Heart left ventricle (tissue), 16 donors: Measurements from ENCODE around the gene MRPS21. TPM values are rescaled to one million over a fixed set of nuclear protein-coding genes. Genes with fewer than 3 reads are reported as not detected.

ENCODE experiments used
- ATAC-seq, 4 donors: fragments of 200-7000 bp; cut with Tn5 transposase; one replicate each; pipeline ENCODE4 v1.9.1; 2020 to 2022; ENCODE audit warnings: moderate library complexity in 4 of 4, mild to moderate bottlenecking in 3 of 4, moderate number of reproducible peaks in 1 of 4
- DNase-seq, 5 donors: peaks; one replicate each; pipeline ENCODE4 v3.0.0-alpha.2; 2020
- H3K27ac ChIP-seq, 12 donors: fragments of 200-600 bp; sonication (generic) in 4 of 12; one replicate each; pipeline versions ENCODE4 v1.5.0 to v1.8.0; 2016 to 2022; ENCODE audit warnings: mild to moderate bottlenecking in 2 of 12
- H3K27me3 ChIP-seq, 9 donors: fragments of 200-600 bp; sonication (generic) in 2 of 9; one replicate each; pipeline versions ENCODE4 v1.5.1 to v1.8.0; 2016 to 2022; ENCODE audit warnings: mild to moderate bottlenecking in 3 of 9
- H3K36me3 ChIP-seq, 9 donors: fragments of 200-600 bp; sonication (generic) in 2 of 9; one replicate each; pipeline versions ENCODE4 v1.5.0 to v1.8.0; 2018 to 2022; ENCODE audit warnings: mild to moderate bottlenecking in 2 of 9
- H3K4me1 ChIP-seq, 12 donors: fragments of 200-600 bp; sonication (generic) in 4 of 12; one replicate each; pipeline versions ENCODE4 v1.5.0 to v1.8.0; 2016 to 2022; ENCODE audit warnings: mild to moderate bottlenecking in 3 of 12
- H3K4me3 ChIP-seq, 12 donors: fragments of 200-600 bp; sonication (generic) in 4 of 12; one replicate each; pipeline versions ENCODE4 v1.5.0 to v1.8.0; 2017 to 2022; ENCODE audit warnings: mild to moderate bottlenecking in 9 of 12, moderate library complexity in 4 of 12
- H3K9me3 ChIP-seq, 12 donors: fragments of 200-600 bp; sonication (generic) in 4 of 12; one replicate each; pipeline versions ENCODE4 v1.5.0 to v1.8.0; 2016 to 2022; ENCODE audit warnings: mild to moderate bottlenecking in 1 of 12
- POLR2A ChIP-seq, 2 donors: fragments of 450-650 bp; IDR thresholded peaks; one replicate each; pipeline ENCODE4 v1.6.1; 2017; ENCODE audit warnings: antibody characterized with exemption in 2 of 2, mild to moderate bottlenecking in 2 of 2, moderate library complexity in 2 of 2
- WGBS, 4 donors: extraction: QIAGEN DNeasy Blood & Tissue Kit in 2 of 4; methylation state at CpG; one replicate each; pipeline versions ENCODE4 v1.1.5 to v1.1.7; 2013 to 2018; 5-methylcytosine and 5-hydroxymethylcytosine counted together
- intact Hi-C, 10 donors: fragments of 100-400 bp; cut with DNase I; formaldehyde crosslinking; loops; one replicate each; pipeline versions ENCODE4 v1.11.1 to v1.14.2; 2022
- long read RNA-seq, 3 donors: library from polyadenylated mRNA; unstranded; transcript quantifications; one replicate each; pipeline ENCODE4 v2.0.0, GENCODE V29; 2020 to 2021
- polyA plus RNA-seq, 2 donors: library from polyadenylated mRNA; stranded (reverse); fragments of 200-250 nt; gene quantifications; one replicate each; pipeline ENCODE4 v1.2.3, GENCODE V29; 2013
- total RNA-seq, 9 donors: library from RNA; depleted of rRNA in 2 of 9; stranded (reverse); fragments of >200 nt in 2 of 9; fragmentation: NEBNext Ultra II Directional in 3 of 9; extraction: Animal tissue kit (Norgen Biotek cat#: 25700) in 3 of 9; gene quantifications; one replicate each; pipeline versions ENCODE4 v1.1.0 to v1.2.4, GENCODE V29; 2016 to 2023
- TF ChIP-seq, protein P1 (sequence below), 12 donors: fragments of 200-600 bp; sonication (generic) in 4 of 12; IDR thresholded peaks; one replicate each; pipeline versions ENCODE4 v1.5.0 to v1.8.0; 2018 to 2022; ENCODE audit warnings: antibody characterized with exemption in 12 of 12, mild to moderate bottlenecking in 5 of 12
- donor health status: ischemic (EF 13 %, LVEDD 7.1; RV severe dilation, severe dysfunction).
- donor health status: healthy with polysubstance abuse.
- donor health status: DM: no; HTN: yes; CAD: no.
- donor health status: DM: no; HTN: no; CAD: no.
- donor health status: ischemic (EF 25% LVEDD 6.9; RV normal size, moderate dysfunction).
- donor health status: ischemic (EF 25% LVEDD 5.7; RV mildly dilated, moderate dysfunction).
- donor health status: healthy.
- donor health status: DM: yes; HTN: yes; CAD: no.
- donor health status: ischemic (EF 35%, LVEDD 5.7; RV mildly dilated, moderate dysfunction).
- donor health status: nonischemic (EF 11% LVEDD 7.7; RV severe dilation, severe dysfunction).
- donor health status: DM: yes; HTN: yes; CAD: no.
- donor health status: PGD.
- donor health status: ischemic (EF 29% LVEDD 5.4; RV normal size, mild dysfunction).
- donor health status: nonischemic (EF 23%, LVEDD 6.1; RV moderate dilation, normal function).

Gene MRPS21
- total RNA-seq (10 to 100 TPM; 44.5 to 77.2 (median 61.0) TPM), polyA plus RNA-seq (100 to 1,000 TPM in 1 of 2 donors, 10 to 100 TPM in 1; 64.2 to 139 TPM)
- long read RNA-seq, donor 1, transcript MRPS21-201 (2 exons, 1,462 nt): minor isoform, 24 of 85 reads
- long read RNA-seq, donor 1, transcript MRPS21-202 (3 exons, 1,226 nt): major isoform, 39 of 85 reads
- long read RNA-seq, donor 1, partial matches to known transcripts: 19 of 85 reads
- long read RNA-seq, donor 1, other reads (novel, unspliced or antisense): 3 of 85 reads
- long read RNA-seq, donor 2, transcript MRPS21-201 (2 exons, 1,462 nt): major isoform, 26 of 57 reads
- long read RNA-seq, donor 2, transcript MRPS21-202 (3 exons, 1,226 nt): major isoform, 26 of 57 reads
- long read RNA-seq, donor 2, partial matches to known transcripts: 0 of 57 reads
- long read RNA-seq, donor 2, other reads (novel, unspliced or antisense): 5 of 57 reads
- long read RNA-seq, donor 3, transcript MRPS21-202 (3 exons, 1,226 nt): major isoform, 20 of 42 reads
- long read RNA-seq, donor 3, transcript MRPS21-201 (2 exons, 1,462 nt): minor isoform, 10 of 42 reads
- long read RNA-seq, donor 3, partial matches to known transcripts: 0 of 42 reads
- long read RNA-seq, donor 3, other reads (novel, unspliced or antisense): 12 of 42 reads

DNA sequence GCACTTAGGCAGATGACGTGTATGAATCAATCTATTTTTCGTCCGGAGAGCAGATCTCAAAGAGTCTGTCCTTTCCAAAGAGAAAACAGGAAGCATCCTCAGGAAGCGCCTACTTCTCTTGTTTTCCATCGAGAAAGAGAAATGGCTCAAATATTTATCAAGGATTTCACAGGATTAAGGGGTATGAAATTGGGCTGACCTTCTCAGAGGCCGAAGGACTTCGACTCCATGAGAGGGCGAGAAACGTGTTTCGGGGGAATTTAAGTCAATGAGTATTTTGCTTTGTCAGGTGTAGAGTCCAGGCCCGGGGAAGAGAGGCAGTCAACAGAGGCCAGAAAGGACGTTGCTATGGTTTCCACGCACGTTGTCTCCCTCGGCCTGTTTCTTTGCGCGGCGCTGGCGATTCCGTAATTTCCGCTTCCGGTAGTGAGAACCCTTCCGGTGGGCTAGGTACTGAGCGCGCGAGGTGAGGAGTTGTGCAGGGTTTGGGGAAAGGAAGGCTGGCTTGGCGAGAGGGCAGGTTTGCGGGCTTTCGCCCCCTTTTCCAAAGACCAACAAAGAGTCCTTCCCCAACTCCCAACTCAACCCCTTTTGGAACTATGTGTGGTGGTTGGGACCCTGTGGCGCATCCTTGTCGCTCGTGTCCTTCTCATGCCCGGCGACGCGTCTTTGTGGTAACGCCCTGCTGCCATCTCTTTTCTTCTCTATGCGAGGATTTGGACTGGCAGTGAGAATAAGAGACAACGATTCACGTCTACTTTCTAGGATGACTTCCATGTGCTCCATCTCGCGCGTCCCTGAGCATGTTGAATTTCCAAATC is at the start of gene MRPS21:
Gene MRPS21 (plus strand): TSS at position 429 of the 821 bp plus-strand sequence. CDS start 506 bp downstream, outside the sequence.
- Histone ChIP-seq H3K27me3 (no peaks in the 10 kb centered on the region), H3K9me3 (no peaks in the 10 kb centered on the region), H3K4me1 (peaks cover 0 to 22% (median 9%) of the 10 kb centered on the region in 12 donors), H3K36me3 (peaks cover 0 to 40% (median 32%) of the 10 kb centered on the region in 9 donors), H3K27ac (peak within 1 kb of the TSS; percentile 39 to 88 (median 86)), H3K4me3 (peak within 1 kb of the TSS; percentile 53 to 83 (median 76))
- TF ChIP-seq, protein P1, sequence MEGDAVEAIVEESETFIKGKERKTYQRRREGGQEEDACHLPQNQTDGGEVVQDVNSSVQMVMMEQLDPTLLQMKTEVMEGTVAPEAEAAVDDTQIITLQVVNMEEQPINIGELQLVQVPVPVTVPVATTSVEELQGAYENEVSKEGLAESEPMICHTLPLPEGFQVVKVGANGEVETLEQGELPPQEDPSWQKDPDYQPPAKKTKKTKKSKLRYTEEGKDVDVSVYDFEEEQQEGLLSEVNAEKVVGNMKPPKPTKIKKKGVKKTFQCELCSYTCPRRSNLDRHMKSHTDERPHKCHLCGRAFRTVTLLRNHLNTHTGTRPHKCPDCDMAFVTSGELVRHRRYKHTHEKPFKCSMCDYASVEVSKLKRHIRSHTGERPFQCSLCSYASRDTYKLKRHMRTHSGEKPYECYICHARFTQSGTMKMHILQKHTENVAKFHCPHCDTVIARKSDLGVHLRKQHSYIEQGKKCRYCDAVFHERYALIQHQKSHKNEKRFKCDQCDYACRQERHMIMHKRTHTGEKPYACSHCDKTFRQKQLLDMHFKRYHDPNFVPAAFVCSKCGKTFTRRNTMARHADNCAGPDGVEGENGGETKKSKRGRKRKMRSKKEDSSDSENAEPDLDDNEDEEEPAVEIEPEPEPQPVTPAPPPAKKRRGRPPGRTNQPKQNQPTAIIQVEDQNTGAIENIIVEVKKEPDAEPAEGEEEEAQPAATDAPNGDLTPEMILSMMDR (IDR thresholded peaks at IDR 0.05): no peak
- TF ChIP-seq POLR2A (IDR thresholded peaks at IDR 0.05): peak in 1 of 2 donors; percentile 53
- intact Hi-C loops: no loop called here
- ATAC-seq: peak; percentile 95 to 99 (median 98)
- WGBS, 4 donors: 5 to 10% (median 6%) methylated on average over 43 of the region's 43 CpGs
- DNase-seq: peak; percentile 90 to 93 (median 92)

DNA sequence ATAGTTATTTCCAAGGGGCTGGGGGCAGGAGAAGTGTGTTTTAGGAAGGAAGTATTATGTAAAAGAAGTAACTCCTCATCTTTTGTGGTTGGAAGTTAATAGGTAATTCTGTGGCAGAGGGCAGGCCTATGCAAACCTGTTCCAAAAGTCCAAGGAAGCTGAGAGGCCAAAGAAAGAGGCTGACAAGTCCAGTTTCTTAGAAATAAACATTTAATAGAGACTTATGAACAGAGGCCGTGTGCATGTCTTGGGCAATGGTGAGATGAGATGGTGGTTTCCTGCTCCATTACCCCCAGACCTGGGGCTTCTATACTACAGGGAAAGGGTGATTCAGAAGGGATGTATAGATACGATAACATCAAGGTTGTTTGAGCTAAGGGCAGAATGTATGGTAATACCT is 43.7 kb upstream of the MRPS21 start:
- Histone ChIP-seq H3K9me3 (no peaks in the 10 kb centered on the region), H3K4me3 (no peak overlapping the region), H3K27me3 (no peaks in the 10 kb centered on the region), H3K4me1 (no peaks in the 10 kb centered on the region), H3K27ac (no peak overlapping the region), H3K36me3 (no peaks in the 10 kb centered on the region)
- DNase-seq (no peak), ATAC-seq (no peak)
- TF ChIP-seq, protein P1 (IDR thresholded peaks at IDR 0.05): no peak
- no peak for TF ChIP-seq POLR2A (IDR thresholded peaks at IDR 0.05)
- 81 to 94% (median 86%) methylated on average over 2 of the region's 2 CpGs for WGBS, 4 donors
- intact Hi-C loops: loop anchor here in 4 of 10 donors (5.0 to 10.0 kb wide), 4 partner anchors 75 to 562 kb away; partner anchors contain the start of gene PRPF3 (in 2 of the 4)

DNA sequence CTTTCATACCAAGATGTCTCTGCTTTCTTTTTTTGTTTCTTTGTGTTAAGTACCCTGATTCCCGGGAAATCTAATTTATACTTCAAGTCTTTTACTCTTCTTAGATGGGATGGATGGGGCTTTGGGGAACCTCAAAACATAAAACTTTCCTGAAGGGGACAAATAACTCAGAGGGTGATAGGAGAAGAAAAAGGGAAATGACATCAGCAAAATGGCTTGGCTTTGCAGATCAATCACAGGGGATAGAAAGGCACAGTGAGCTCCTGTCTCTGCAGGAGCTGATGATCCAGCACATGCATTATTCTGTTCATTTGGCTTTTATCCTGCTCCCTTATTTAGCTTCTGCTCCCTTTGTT is 37.5 kb upstream of the MRPS21 start:
- no peak for DNase-seq
- peaks cover 0 to 22% (median 0%) of the 10 kb centered on the region in 9 donors for H3K27me3 ChIP-seq
- ATAC-seq: no peak
- intact Hi-C loops: loop anchor here in 5 of 10 donors (1.0 to 10.0 kb wide), 7 partner anchors 24 to 279 kb away; partner anchors contain the start of gene PRPF3 (in 3 of the 5)
- peak overlapping the region in 10 of 12 donors; percentile 6 to 56 (median 44) for H3K4me3 ChIP-seq
- WGBS, 4 donors: 2 to 14% (median 5%) methylated on average over 1 of the region's 1 CpG
- H3K36me3 ChIP-seq: no peaks in the 10 kb centered on the region
- H3K27ac ChIP-seq: peak overlapping the region in 10 of 12 donors; percentile 20 to 77 (median 58)
- TF ChIP-seq, protein P1 (IDR thresholded peaks at IDR 0.05): no peak
- no peak for TF ChIP-seq POLR2A (IDR thresholded peaks at IDR 0.05)
- H3K4me1 ChIP-seq: peaks cover 0 to 38% (median 20%) of the 10 kb centered on the region in 12 donors
- no peaks in the 10 kb centered on the region for H3K9me3 ChIP-seq
